ENCODE measurements around the gene TMEM54.

TMEM54 gene

DNA sequence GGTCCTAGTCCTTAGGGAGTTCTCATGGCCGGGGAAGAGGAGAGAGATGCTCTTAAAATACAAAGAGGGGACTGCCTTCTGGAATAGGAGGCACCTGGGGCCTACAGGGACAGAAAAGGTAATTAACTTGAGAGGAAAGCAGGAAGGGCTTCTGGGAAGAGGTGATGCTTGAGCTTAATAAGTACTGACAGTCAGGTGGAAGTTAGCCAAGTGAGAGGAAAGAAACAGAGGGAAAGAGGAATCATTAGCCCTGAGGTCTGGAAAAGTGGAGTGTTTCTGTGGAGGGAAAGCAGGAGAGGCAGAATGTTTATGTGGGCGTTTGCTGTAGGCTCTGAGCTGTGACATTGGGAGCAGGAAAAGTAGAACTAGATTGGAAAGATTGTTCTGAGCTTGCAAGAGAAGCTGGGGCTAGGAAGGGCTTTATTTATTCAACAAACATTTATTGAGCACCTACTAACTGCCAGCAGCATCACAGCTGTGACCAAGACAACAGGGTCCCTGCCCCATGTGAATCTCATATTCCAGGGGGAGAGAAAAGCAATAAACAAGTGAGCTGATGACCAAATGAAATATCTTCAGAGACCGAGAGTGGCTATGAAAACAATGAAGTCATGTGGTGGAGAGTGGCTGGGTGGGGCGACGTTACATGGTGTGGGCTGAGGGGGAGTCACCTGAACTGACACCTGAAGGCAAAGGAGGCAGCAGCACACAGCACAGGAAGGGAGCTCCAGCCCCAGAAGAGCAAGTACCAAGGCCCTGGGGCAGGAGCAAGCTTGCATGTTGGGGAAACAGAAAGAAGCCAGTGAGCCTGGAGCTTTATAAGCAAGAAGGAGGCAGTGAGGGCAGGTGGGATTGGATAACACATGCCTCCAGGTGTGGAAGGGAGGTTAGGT lies 26.1 kb downstream of the TMEM54 start:
- TF ChIP-seq, protein P1, sequence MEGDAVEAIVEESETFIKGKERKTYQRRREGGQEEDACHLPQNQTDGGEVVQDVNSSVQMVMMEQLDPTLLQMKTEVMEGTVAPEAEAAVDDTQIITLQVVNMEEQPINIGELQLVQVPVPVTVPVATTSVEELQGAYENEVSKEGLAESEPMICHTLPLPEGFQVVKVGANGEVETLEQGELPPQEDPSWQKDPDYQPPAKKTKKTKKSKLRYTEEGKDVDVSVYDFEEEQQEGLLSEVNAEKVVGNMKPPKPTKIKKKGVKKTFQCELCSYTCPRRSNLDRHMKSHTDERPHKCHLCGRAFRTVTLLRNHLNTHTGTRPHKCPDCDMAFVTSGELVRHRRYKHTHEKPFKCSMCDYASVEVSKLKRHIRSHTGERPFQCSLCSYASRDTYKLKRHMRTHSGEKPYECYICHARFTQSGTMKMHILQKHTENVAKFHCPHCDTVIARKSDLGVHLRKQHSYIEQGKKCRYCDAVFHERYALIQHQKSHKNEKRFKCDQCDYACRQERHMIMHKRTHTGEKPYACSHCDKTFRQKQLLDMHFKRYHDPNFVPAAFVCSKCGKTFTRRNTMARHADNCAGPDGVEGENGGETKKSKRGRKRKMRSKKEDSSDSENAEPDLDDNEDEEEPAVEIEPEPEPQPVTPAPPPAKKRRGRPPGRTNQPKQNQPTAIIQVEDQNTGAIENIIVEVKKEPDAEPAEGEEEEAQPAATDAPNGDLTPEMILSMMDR (conservative IDR thresholded peaks at IDR 0.05): no peak

DNA sequence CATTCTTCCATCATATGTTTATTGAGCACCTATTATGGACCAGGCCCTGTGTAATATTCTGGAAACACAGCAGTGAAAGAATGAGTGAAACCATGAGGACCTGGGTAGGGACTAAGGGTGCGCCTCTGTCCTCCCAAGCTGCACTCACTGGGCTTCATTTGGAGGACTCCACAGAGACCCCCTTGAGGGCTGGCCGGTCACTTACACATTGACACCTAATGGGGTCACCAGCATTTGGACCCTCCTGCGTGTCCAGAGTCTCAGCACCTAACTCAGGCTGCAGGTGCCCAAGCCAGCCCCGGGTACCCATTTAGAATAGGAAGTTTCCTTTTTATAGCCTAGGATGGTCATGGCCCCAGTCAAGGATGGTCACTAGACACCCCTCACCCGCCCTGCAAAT lies 27.7 kb downstream of the TMEM54 start:
- no peak overlapping the region for H3K27ac ChIP-seq
- TF ChIP-seq, protein P1 (conservative IDR thresholded peaks at IDR 0.05): no peak

More for the DNA sequence above, 26.1 kb downstream of the TMEM54 start:
- no peak overlapping the region for H3K27ac ChIP-seq

DNA sequence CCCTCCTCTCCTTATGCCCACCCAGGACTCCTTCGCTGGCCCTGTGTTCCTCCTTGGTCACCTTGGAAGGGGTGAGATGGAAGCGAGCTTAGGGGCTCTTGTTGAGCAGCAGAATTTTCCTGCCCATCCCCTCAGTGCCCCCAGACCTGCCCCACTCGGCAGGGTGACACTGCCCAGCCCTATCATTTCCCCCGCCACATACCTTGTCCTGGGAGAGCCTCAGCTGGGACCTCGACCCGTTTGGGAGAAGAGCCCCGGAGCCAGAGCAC lies 29.1 kb downstream of the TMEM54 start:
- no peak overlapping the region for H3K27ac ChIP-seq
- TF ChIP-seq, protein P1 (conservative IDR thresholded peaks at IDR 0.05): no peak

DNA sequence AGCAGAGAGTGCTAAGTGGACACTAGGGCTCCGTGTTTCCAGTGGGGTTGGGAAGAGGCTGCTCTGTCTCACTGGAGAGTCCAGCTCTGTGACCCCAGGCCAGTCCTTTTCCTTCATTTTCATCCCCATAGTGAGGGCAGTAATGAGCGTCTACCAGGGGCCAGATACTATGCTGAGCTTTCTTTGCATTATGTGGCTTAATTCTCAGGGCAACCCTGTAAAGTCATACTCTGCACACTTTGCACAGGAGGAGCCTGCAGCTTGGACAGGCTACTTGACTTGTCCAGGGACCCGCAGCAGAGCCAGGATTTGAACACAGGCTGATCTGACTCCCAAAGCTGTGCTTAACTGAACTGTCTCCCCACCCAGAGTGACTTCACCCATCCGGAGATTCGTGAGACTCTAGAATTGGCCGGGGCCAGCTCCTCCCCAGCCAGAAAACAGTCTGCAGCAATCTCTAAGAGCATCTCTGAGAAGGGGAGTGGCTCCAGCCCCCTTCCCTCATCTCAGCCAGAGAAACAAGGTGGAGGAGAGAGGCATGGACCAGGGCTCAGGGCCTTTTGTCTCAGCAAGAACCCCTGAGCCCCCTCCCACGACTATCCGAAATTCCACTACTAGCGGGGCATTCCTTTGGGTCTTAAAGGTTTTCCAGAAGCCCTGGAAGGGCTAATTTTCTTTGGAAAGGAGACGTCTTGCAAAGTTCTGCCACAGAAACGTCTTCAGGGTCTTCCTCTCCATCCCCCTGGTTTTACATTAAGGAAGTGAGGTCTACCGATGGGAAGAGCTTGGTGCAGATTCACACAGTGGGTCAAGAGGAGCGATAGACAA lies 29.6 kb downstream of the TMEM54 start:
- H3K27ac ChIP-seq: no peak overlapping the region; the same call in 1 of the 2 replicates
- TF ChIP-seq, protein P1 (conservative IDR thresholded peaks at IDR 0.05): no peak

DNA sequence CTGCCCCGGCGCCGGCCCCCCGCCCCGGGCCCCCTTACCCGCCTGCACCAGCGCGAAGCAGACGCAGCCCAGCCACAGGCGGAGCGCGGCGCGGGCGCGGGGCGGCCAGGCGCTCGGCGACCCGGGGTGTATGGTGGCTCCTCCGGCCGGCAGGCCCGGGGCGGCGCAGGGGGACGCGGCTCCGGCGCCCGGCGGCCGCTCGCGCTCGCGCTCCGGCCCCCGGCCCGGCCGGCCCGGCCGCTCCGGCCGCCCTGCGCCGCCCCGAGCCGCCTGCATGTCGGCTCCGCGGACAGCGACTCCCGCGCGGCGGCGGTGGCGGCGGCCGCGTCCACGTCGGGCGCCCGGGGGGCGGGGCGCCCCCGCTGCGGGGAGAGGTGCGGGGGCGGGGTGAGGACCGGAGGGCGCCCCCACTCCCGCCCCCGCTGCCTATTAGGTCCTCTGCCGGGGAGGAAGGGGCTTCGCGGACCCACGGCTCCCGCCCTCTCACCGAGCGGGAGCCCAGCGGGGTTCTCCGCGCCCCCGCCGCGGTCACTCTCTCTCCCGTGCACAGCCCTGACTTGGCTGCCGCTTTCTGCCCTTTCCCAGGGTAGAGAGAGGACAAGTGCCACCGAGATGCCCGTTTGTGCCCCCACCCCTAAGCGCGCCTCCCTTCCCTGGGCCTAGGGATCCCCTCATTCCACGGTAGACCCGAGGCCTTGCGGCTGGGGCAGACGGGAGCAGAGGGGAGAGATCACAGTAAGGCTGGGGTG lies 30.4 kb downstream of the TMEM54 start, which contains the start of gene FNDC5:
Gene FNDC5 (minus strand): TSS at position 298 of the 749 bp plus-strand sequence.
- TF ChIP-seq, protein P1 (conservative IDR thresholded peaks at IDR 0.05): no peak
- no peak within 1 kb of the TSS; the same call in 1 of the 2 replicates for H3K27ac ChIP-seq

DNA sequence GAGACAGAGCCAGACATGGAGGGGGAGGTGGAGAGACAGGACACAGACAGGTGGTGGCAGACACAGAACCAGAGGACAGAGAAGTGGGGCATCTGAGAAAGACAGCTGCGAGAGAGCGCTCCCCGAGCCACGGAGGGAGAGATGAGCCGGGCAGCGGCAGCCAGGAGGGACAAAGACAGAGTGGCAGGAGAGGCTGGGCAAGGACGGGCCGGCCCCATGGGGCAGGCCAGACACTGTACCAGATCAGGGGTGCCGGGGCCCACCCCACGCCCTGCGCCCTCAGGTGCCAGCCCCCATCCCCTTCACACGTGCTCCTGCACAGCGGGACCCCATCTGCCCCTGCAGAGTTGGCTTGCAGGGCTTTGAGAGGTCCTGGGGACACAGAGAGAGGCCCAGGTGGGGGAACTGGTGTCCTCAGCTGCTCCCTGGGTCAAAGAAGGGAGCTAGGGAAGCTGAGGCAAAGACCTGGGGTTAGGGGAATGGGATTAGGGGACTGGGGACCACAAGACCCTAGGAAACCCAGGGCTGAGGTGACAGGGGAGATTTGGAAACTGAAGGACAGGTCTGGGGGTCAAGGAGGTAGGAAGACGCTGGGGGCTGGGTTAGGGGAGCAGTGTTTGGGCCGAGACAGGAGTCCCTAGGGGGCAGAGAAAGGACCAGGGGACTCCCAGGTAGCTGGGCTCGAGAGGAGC lies 31.1 kb downstream of the TMEM54 start:
- H3K27ac ChIP-seq: no peak overlapping the region; the same call in 1 of the 2 replicates
- TF ChIP-seq, protein P1 (conservative IDR thresholded peaks at IDR 0.05): no peak
